GM12878 (cell line): Measurements from ENCODE around the gene NR1I2. TPM values are rescaled to one million over a fixed set of nuclear protein-coding genes. Genes with fewer than 3 reads are reported as not detected.

ENCODE experiments used
- polyA plus RNA-seq, 11 experiments: library from polyadenylated mRNA; depleted of rRNA in 4 of 11; unstranded in 6 of 11; stranded (reverse) in 5 of 11; fragments of >200 nt; fragmentation: Nextera tagmentation in 4 of 11; fragmentation: Illumina TruSeq in 1 of 11; extraction: Ambion mirVana in 4 of 11; extraction: Trizol in 1 of 11; gene quantifications; 1 replicate in 1 of 11; 2 replicates in 10 of 11; pipeline versions ENCODE4 v1.2.1 to v1.2.3, GENCODE V29; 2011 to 2016; ENCODE audit warnings: inconsistent platforms in 2 of 11, missing spikeins in 2 of 11, low read depth in 1 of 11
- total RNA-seq, 4 experiments: library from RNA; depleted of rRNA in 3 of 4; stranded (reverse); fragments of >200 nt in 3 of 4; fragmentation: Illumina TruSeq in 1 of 4; extraction: Trizol in 1 of 4; gene quantifications; 2 replicates each; pipeline versions ENCODE4 v1.2.1 to v1.2.3, GENCODE V29; 2013 to 2021

The NR1I2 gene
- total and polyA plus RNA-seq, 10 of the 15 experiments (the other 5 are each of a cell fraction or from before 2014, with no cell fraction given): 0.03 to 1.0 (median 0.39) TPM

Other genes with a start within 250 kb of the NR1I2 start
- gene CD80, start 222.5 kb upstream of the NR1I2 start, total RNA-seq (2014; rRNA removed): 68.7 and 83.3 TPM in 2 replicates
- 64.3 and 70.2 TPM in 2 replicates for gene CD80, start 222.5 kb upstream of the NR1I2 start, total RNA-seq (2014; rRNA removed; fragmentation: Illumina TruSeq; extraction: Trizol)
- gene CD80, start 222.5 kb upstream of the NR1I2 start, total RNA-seq (2021): 51.8 and 54.4 TPM in 2 replicates
- gene CD80, start 222.5 kb upstream of the NR1I2 start, polyA plus RNA-seq (2011; rRNA removed): 137 and 157 TPM in 2 replicates
- 61.8 and 81.6 TPM in 2 replicates for gene CD80, start 222.5 kb upstream of the NR1I2 start, polyA plus RNA-seq (2014; fragmentation: Illumina TruSeq; extraction: Trizol)
- gene CD80, start 222.5 kb upstream of the NR1I2 start, polyA plus RNA-seq (2014; fragmentation: Nextera tagmentation; extraction: Ambion mirVana): 10 to 100 TPM; 42.5 to 54.1 TPM
- gene CD80, start 222.5 kb upstream of the NR1I2 start, polyA plus RNA-seq (2014; rRNA removed): 60.9 and 68.5 TPM in 2 replicates
- gene CD80, start 222.5 kb upstream of the NR1I2 start, polyA plus RNA-seq (2016; fragmentation: Nextera tagmentation; extraction: Ambion mirVana): 10 to 100 TPM; 41.4 to 44.5 TPM
- 15.4 and 17.2 TPM in 2 replicates for gene ADPRH, start 202.6 kb upstream of the NR1I2 start, total RNA-seq (2014; rRNA removed)
- 12.2 and 13.2 TPM in 2 replicates for gene ADPRH, start 202.6 kb upstream of the NR1I2 start, total RNA-seq (2014; rRNA removed; fragmentation: Illumina TruSeq; extraction: Trizol)
- 24.9 and 26.0 TPM in 2 replicates for gene ADPRH, start 202.6 kb upstream of the NR1I2 start, total RNA-seq (2021)
- gene ADPRH, start 202.6 kb upstream of the NR1I2 start, polyA plus RNA-seq (2011; rRNA removed): 32.6 and 33.1 TPM in 2 replicates
- 24.5 and 25.8 TPM in 2 replicates for gene ADPRH, start 202.6 kb upstream of the NR1I2 start, polyA plus RNA-seq (2014; fragmentation: Illumina TruSeq; extraction: Trizol)
- gene ADPRH, start 202.6 kb upstream of the NR1I2 start, polyA plus RNA-seq (2014; fragmentation: Nextera tagmentation; extraction: Ambion mirVana): 1 to 10 TPM; 2.3 to 3.7 TPM
- 16.5 and 19.1 TPM in 2 replicates for gene ADPRH, start 202.6 kb upstream of the NR1I2 start, polyA plus RNA-seq (2014; rRNA removed)
- gene ADPRH, start 202.6 kb upstream of the NR1I2 start, polyA plus RNA-seq (2016; fragmentation: Nextera tagmentation; extraction: Ambion mirVana): 10 to 100 TPM; 19.0 to 22.0 TPM
- gene PLA1A, start 184.2 kb upstream of the NR1I2 start, total RNA-seq (2014; rRNA removed): 5.9 and 6.5 TPM in 2 replicates
- gene PLA1A, start 184.2 kb upstream of the NR1I2 start, total RNA-seq (2014; rRNA removed; fragmentation: Illumina TruSeq; extraction: Trizol): 4.7 TPM in 2 replicates
- gene PLA1A, start 184.2 kb upstream of the NR1I2 start, total RNA-seq (2021): 3.8 and 4.4 TPM in 2 replicates
- gene PLA1A, start 184.2 kb upstream of the NR1I2 start, polyA plus RNA-seq (2011; rRNA removed): 106 TPM in 2 replicates
- gene PLA1A, start 184.2 kb upstream of the NR1I2 start, polyA plus RNA-seq (2014; fragmentation: Illumina TruSeq; extraction: Trizol): 4.9 and 6.7 TPM in 2 replicates
- gene PLA1A, start 184.2 kb upstream of the NR1I2 start, polyA plus RNA-seq (2014; fragmentation: Nextera tagmentation; extraction: Ambion mirVana): 1 to 10 TPM; 2.9 to 3.5 TPM
- gene PLA1A, start 184.2 kb upstream of the NR1I2 start, polyA plus RNA-seq (2014; rRNA removed): 3.1 and 3.9 TPM in 2 replicates
- gene PLA1A, start 184.2 kb upstream of the NR1I2 start, polyA plus RNA-seq (2016; fragmentation: Nextera tagmentation; extraction: Ambion mirVana): 1 to 10 TPM; 5.3 to 7.2 TPM
- 3.4 and 3.9 TPM in 2 replicates for gene POPDC2, start 121.5 kb upstream of the NR1I2 start, total RNA-seq (2014; rRNA removed)
- 2.7 and 7.5 TPM in 2 replicates for gene POPDC2, start 121.5 kb upstream of the NR1I2 start, total RNA-seq (2014; rRNA removed; fragmentation: Illumina TruSeq; extraction: Trizol)
- gene POPDC2, start 121.5 kb upstream of the NR1I2 start, total RNA-seq (2021): 3.5 and 3.9 TPM in 2 replicates
- 8.6 and 12.7 TPM in 2 replicates for gene POPDC2, start 121.5 kb upstream of the NR1I2 start, polyA plus RNA-seq (2011; rRNA removed)
- 2.6 and 3.6 TPM in 2 replicates for gene POPDC2, start 121.5 kb upstream of the NR1I2 start, polyA plus RNA-seq (2014; fragmentation: Illumina TruSeq; extraction: Trizol)
- gene POPDC2, start 121.5 kb upstream of the NR1I2 start, polyA plus RNA-seq (2014; fragmentation: Nextera tagmentation; extraction: Ambion mirVana): 1 to 10 TPM; 3.5 to 5.3 TPM
- 3.8 and 6.1 TPM in 2 replicates for gene POPDC2, start 121.5 kb upstream of the NR1I2 start, polyA plus RNA-seq (2014; rRNA removed)
- gene POPDC2, start 121.5 kb upstream of the NR1I2 start, polyA plus RNA-seq (2016; fragmentation: Nextera tagmentation; extraction: Ambion mirVana): 1 to 10 TPM; 1.8 to 4.0 TPM
- gene COX17, start 104.7 kb upstream of the NR1I2 start, total RNA-seq (2014; rRNA removed): 150 and 153 TPM in 2 replicates
- 191 and 199 TPM in 2 replicates for gene COX17, start 104.7 kb upstream of the NR1I2 start, total RNA-seq (2014; rRNA removed; fragmentation: Illumina TruSeq; extraction: Trizol)
- 111 and 113 TPM in 2 replicates for gene COX17, start 104.7 kb upstream of the NR1I2 start, total RNA-seq (2021)
- 112 and 123 TPM in 2 replicates for gene COX17, start 104.7 kb upstream of the NR1I2 start, polyA plus RNA-seq (2011; rRNA removed)
- 53.8 and 115 TPM in 2 replicates for gene COX17, start 104.7 kb upstream of the NR1I2 start, polyA plus RNA-seq (2014; fragmentation: Illumina TruSeq; extraction: Trizol)
- gene COX17, start 104.7 kb upstream of the NR1I2 start, polyA plus RNA-seq (2014; fragmentation: Nextera tagmentation; extraction: Ambion mirVana): 100 to 1,000 TPM; 615 to 717 TPM
- gene COX17, start 104.7 kb upstream of the NR1I2 start, polyA plus RNA-seq (2014; rRNA removed): 288 and 295 TPM in 2 replicates
- 100 to 1,000 TPM; 370 to 376 TPM for gene COX17, start 104.7 kb upstream of the NR1I2 start, polyA plus RNA-seq (2016; fragmentation: Nextera tagmentation; extraction: Ambion mirVana)
- 0.56 and 0.76 TPM in 2 replicates for gene CFAP91, start 79.1 kb upstream of the NR1I2 start, total RNA-seq (2014; rRNA removed)
- gene CFAP91, start 79.1 kb upstream of the NR1I2 start, total RNA-seq (2014; rRNA removed; fragmentation: Illumina TruSeq; extraction: Trizol): 0.54 and 0.69 TPM in 2 replicates
- 0.80 and 1.3 TPM in 2 replicates for gene CFAP91, start 79.1 kb upstream of the NR1I2 start, total RNA-seq (2021)
- 1.2 and 1.4 TPM in 2 replicates for gene CFAP91, start 79.1 kb upstream of the NR1I2 start, polyA plus RNA-seq (2011; rRNA removed)
- 1.5 and 2.7 TPM in 2 replicates for gene CFAP91, start 79.1 kb upstream of the NR1I2 start, polyA plus RNA-seq (2014; fragmentation: Illumina TruSeq; extraction: Trizol)
- under 1 TPM; 0.03 to 0.22 TPM for gene CFAP91, start 79.1 kb upstream of the NR1I2 start, polyA plus RNA-seq (2014; fragmentation: Nextera tagmentation; extraction: Ambion mirVana)
- gene CFAP91, start 79.1 kb upstream of the NR1I2 start, polyA plus RNA-seq (2014; rRNA removed): 2.2 TPM in 2 replicates
- gene CFAP91, start 79.1 kb upstream of the NR1I2 start, polyA plus RNA-seq (2016; fragmentation: Nextera tagmentation; extraction: Ambion mirVana): 1 to 10 TPM in 1 of 2 experiments, under 1 TPM in 1; 0.68 to 1.2 TPM